Measurements from ENCODE around the gene TMEM132D.

TMEM132D gene

DNA sequence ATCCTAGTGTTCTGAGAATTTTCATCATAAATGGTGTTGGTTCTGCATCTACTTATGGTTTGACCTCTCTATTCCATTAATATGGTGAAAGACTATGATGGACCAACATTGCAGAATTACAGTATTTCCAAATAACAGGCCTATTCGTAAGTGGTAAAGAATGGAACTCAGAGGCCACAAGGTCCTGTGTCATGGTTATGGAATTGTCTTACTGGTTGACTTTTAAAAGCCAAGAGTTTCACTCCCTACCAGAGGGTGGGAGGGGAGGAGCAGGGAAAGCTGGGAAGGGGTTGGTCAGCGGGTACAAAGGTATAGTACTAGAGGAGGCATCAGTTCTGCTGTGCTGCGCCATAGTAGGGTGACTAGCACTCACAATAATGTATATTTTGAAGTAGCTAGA is 153.4 kb downstream of the TMEM132D start:
- DNase-seq (ENCODE audit: insufficient read length, low spot score) (no peak), FAIRE-seq (no peak)

DNA sequence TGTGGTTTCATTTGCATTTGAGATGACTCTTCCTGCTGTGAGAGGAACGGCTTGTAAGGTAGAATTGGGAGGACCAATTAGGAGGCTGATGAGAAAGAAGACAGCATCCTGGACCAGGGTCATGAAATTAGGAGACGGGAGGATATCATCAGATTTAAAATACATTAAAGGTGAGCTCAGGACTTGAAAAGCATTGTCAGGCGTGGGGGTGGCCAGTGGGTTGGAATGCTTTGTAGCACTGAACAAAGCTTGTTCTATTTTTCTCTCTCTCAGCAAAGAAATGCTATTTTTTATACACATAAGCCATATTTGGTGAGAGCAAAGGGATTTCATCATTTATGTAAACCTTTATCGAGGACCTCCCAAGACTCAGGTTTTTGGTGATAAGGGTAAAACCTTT is 157.5 kb downstream of the TMEM132D start:
- FAIRE-seq = no peak

DNA sequence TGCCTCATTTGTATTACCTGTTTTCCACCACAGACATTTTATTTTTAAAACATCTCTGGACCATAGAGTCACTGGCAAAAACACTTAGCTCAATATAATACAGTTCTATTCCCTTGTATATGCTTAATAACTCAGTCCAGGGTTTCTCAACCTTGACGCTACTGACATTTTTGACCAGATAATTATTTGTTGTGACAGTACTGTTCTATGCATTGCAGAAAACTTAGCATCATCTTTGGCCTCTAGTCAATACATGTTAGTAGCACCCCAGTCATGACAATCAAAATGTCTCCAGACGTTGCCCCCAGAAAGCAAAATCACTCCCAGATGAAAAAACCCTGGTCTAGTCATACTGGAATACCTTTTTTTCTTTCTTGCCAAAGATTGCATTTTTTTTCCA is 174.7 kb downstream of the TMEM132D start:
- DNase-seq (ENCODE audit: insufficient read length, low spot score) (no peak), FAIRE-seq (no peak)

More for the DNA sequence above, 157.5 kb downstream of the TMEM132D start:
- no peak for DNase-seq (ENCODE audit: insufficient read length, low spot score)

DNA sequence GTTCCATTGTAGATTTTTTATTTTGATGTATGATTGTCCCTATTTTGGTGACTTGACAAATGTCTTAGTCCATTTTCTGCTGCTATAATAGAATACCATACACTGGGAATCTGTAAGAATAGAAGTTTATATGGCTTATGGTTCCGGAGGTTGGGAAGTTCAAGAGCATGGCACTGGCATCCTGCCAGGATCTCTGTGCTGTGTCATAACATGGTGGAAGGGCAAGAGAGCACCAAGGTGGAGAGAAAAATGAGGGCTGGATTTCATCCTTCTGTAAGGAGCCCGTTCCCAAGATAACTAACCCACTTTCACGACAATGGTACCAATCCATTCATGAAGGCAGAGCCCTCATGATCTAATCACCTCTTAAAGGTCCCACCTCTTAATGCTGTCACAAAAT is 176.7 kb downstream of the TMEM132D start:
- FAIRE-seq (no peak), DNase-seq (ENCODE audit: insufficient read length, low spot score) (no peak)

- FAIRE-seq = no peak
- no peak for DNase-seq (ENCODE audit: insufficient read length, low spot score)
Measured at GRCh38 chr12:129723260-129723659, 180.6 kb downstream of the TMEM132D start.

GRCh38 chr12:129720618-129721017 is 183.2 kb downstream of the TMEM132D start:
- DNase-seq (ENCODE audit: insufficient read length, low spot score) (no peak), FAIRE-seq (no peak)

GRCh38 chr12:129719416-129719815 is 184.4 kb downstream of the TMEM132D start:
- DNase-seq (ENCODE audit: insufficient read length, low spot score) (no peak), FAIRE-seq (no peak)

DNA sequence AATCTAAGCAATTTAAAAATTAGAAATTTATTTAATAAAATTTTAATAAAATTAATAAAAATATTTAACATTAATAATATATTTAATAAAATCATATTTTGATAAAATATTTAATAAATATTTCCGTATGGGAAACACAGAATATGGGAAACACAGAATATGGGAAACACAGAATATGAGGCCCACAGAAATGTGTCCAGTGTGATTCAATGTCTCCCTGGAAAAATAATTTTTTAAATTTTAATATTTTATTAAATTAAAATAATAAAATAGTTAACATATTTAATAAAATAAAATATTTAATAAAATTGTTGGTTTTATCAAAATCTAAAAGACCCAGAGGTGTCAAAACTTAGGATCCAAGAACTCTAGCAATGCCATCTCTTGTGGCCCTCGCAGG is 186.4 kb downstream of the TMEM132D start:
- DNase-seq (ENCODE audit: insufficient read length, low spot score) = no peak
- FAIRE-seq = no peak

GRCh38 chr12:129716825-129717224 is 187.0 kb downstream of the TMEM132D start:
- FAIRE-seq (no peak), DNase-seq (ENCODE audit: insufficient read length, low spot score) (no peak)

DNA sequence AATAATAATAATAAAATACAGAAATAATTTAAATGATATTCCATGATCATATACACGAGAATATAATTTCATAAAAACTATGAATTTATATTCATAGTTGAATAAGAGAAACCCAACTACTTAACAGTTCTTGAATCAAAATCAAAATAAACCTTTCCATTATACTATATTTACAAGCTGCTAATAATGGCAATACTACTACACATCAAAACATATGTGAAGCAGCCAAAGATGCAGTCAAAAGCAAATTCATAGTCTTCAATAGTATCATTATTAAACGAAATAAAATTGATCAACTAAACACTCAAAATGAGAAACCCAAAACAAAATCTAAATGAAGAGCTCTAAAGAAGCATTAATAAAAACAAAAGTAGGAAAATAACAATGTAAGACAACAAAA is 197.1 kb downstream of the TMEM132D start:
- FAIRE-seq (no peak), DNase-seq (ENCODE audit: insufficient read length, low spot score) (no peak)

GRCh38 chr12:129704232-129704830 is 199.5 kb downstream of the TMEM132D start:
- no peak for FAIRE-seq
- DNase-seq (ENCODE audit: insufficient read length, low spot score) = no peak

DNA sequence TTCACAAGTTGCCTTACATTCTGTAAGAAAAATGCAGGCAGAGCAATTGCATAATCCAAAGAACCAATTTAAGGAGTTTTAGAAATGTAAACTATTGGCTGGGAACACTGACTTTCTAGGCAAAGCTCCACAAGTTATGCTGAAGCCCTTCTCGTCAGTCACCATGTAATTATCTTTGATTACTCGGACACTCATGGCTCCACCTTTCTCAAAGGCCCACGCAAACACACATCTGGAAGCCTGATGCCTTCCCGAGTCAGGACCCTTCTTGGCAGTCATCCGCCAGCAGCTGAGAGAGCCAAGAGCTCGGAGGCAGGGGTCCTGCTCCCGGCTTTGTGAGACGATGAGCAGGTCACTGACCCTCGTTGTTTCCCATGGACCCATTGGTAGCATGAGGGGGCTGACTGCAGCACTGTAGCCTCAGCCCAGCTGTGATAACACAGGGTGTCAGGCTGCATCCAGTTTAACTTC is 202.2 kb downstream of the TMEM132D start:
- FAIRE-seq = no peak

GRCh38 chr12:129700036-129700435 is 203.8 kb downstream of the TMEM132D start:
- FAIRE-seq (no peak), DNase-seq (ENCODE audit: insufficient read length, low spot score) (no peak)

More for the DNA sequence above, 202.2 kb downstream of the TMEM132D start:
- no peak for DNase-seq (ENCODE audit: insufficient read length, low spot score)

DNA sequence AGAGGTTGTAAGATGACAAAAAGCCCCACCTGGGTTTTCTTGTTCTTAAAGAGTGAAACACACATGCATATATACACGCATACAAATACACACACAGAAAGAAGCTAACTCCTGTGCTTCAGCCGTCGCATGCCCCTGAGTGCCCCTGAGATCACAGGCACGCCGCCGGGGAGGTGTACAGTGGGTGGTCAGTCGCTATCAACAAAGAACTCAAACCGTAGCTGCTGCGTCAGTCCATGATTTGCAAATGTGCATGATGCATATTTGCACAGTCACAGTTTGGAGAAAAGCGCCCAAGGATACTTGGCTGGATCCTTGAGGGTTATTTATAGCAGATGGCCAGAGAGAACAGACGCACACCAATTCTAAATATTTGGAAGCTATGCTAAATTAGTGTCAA is 206.9 kb downstream of the TMEM132D start:
- no peak for FAIRE-seq
- no peak for DNase-seq (ENCODE audit: insufficient read length, low spot score)

DNA sequence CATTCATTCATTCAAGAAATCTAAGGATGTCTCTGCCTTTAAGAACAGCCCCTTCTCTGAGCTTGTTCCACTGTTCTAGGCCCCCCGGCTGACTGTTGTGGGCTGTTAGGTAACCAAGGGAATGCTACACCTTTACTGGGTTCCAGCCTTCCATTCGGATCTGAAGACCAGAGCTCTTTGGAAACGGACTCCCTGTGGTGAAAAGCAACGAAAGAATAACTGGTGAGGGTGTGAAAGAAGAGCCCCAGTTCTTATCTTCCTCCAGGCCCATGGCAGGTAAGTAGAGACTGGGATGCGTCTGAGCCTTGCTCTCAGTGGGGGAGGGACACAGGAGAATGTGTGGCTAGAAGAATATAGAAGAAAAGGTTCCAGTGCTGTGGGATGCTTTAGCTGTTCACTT is 207.4 kb downstream of the TMEM132D start:
- DNase-seq (ENCODE audit: insufficient read length, low spot score) (no peak), FAIRE-seq (no peak)

- FAIRE-seq = no peak
Measured at GRCh38 chr12:129693731-129694130, 210.1 kb downstream of the TMEM132D start.

GRCh38 chr12:129687731-129688130 is 216.1 kb downstream of the TMEM132D start:
- FAIRE-seq (no peak), DNase-seq (ENCODE audit: insufficient read length, low spot score) (no peak)

More at GRCh38 chr12:129693731-129694130, 210.1 kb downstream of the TMEM132D start:
- DNase-seq (ENCODE audit: insufficient read length, low spot score) = no peak

DNA sequence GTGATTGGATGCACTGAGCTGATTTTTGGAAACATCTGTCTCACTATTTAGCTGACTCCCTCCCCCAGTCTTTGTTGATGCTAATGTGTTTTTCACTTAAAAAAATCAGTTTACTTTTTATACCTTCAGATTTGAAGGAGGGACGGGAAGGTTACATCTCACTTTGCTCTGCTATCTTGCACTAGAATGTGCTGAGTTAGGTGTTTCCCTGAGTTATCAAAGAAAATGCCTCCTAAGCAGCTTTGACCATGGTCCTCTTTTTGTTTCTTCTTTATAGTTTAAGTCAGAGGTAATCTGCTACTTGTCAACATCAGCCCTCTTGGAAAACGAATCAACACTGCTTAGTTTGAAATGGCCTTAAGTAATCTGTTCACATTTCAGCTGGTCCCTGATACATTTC is 222.0 kb downstream of the TMEM132D start:
- FAIRE-seq (no peak), DNase-seq (ENCODE audit: insufficient read length, low spot score) (no peak)

GRCh38 chr12:129681151-129681550 is 222.7 kb downstream of the TMEM132D start:
- no peak for FAIRE-seq
- DNase-seq (ENCODE audit: insufficient read length, low spot score) = no peak

- DNase-seq (ENCODE audit: insufficient read length, low spot score) (no peak), FAIRE-seq (no peak)
Measured at GRCh38 chr12:129676411-129676810, 227.4 kb downstream of the TMEM132D start.

- DNase-seq (ENCODE audit: insufficient read length, low spot score) = no peak
- no peak for FAIRE-seq
Measured at GRCh38 chr12:129675947-129676346, 227.9 kb downstream of the TMEM132D start.

DNA sequence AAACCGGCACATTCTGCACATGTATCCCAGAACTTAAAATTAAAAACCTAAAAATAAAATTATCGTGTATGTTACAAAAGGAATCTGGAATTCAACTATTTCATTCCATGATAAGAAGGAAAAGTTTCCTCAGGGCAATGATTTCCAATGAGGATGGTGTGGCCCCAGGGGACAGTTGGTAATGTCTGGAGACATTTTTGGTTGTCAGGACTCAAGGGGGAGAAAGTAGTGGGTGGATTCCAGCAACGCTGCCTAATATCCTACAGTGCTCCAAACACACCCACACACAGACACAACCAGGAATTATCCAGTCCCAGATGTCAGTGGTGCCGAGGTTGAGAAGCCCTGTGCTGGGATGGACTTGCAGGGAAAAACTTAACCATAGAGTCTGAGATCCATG is 228.3 kb downstream of the TMEM132D start:
- FAIRE-seq (no peak), DNase-seq (ENCODE audit: insufficient read length, low spot score) (no peak)

DNA sequence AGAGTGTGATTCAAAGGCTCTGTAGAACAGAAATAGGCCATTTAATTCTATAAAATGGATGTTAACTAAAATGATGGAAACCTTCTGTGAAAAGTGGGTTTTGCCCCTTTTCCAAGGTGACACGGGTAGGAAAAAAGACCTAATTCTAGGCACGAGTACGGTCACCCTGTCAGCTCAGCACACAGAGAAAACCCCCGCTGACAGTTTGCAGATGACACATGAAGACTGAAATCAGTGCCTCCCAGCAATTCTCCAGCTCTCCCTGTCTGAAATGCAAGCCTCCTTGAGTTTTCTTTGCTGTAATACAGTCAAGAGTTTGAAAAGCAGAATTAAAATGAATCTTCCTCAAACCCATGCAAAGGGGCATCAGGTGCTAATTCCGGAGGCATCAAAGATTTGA is 230.0 kb downstream of the TMEM132D start:
- FAIRE-seq = no peak

More for the DNA sequence above, 230.0 kb downstream of the TMEM132D start:
- no peak for DNase-seq (ENCODE audit: insufficient read length, low spot score)

Measured in HTR-8/SVneo (cell line).